NCI-H82 treated with DMSO at 0.1 percent for 48 hours (cell line): Measurements from ENCODE around the gene RHEB.
"Not testable (repeated sequence)": the region's sequence is repeated elsewhere in the genome, so short reads cannot be mapped to it uniquely, and the experiment has no call there.

Experiments
- DNase-seq: peaks from one replicate; lab custom pipeline; 2025; ENCODE audit not compliant: unreplicated experiment; lab: John Stamatoyannopoulos, UW

Gene RHEB, protein sequence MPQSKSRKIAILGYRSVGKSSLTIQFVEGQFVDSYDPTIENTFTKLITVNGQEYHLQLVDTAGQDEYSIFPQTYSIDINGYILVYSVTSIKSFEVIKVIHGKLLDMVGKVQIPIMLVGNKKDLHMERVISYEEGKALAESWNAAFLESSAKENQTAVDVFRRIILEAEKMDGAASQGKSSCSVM

DNA sequence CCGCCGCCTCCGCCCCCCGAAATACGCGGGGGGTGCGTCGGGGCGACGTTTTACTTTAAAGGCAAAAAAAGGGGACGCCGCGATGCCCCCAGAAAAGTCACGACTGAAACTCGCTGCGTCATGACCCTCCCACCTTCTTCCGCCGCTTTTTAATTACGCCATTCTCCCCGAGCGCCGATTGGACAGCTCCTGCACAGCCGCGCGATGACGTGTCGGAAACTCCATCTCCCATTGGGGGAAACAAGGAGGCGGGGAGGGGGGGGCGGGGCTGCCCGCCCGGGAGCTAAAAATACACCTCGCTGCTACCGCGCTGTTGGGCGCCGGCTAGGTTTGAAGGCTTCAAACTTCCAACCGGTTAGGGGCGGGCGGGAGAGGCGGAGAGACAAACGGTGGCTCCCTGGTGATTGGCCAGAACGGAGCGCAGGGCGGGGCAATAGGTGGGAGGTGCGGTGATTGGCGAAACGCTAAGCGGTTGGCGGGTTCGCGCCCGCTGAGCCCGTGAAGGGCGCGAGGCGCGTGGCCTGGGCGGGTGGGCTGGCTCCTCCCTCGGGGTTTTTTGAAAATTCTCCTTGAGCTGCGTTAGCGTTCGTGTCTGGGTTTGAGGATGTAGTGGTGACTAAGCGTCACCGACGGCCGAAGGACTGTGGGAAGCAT, at the start of gene RHEB:
TSS of gene RHEB (minus strand) at position 131 of the 654 bp plus-strand sequence. CDS start 384 bp downstream, outside the sequence.
- DNase-seq: peak; percentile 92

DNA sequence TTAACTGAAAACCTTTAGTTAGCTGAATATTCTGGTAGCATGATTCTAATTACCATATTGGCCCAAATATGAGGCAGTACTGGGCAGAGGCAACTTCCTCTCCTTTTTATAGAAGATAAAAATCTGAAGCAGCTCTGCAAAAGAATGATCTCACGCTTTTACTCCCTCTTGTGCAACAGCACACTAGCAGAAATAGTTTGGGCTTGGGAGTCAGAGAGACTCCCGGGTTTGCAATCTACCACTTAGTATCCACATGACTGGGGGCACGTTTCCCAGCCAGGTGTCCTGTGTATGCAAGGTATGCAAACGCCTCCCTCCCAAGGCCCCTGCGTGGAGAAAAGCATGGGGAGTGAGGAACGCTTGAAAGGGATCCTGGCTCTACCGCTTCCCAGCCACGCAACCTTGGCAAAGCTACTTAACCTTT, 47.2 kb upstream of the RHEB start:
- DNase-seq: no peak

DNA sequence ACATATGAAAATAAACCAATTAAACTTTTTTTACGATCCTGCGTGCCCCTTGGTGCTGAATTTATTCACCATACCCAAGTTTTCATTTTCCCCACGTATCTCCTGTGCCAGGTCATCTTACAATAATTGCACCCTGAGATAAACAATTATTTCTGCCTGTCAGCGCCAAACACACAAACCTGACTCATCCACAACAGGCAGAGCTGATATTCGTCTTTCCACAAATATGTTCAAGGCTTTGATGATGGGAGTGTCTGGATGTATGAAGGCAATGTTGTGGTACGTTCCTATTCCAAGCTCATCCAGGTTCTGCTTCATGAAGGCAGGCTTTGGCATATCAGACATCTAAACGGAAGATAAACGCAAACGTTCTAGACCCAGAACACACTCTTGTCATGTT, 45.8 kb upstream of the RHEB start:
- no peak for DNase-seq

DNA sequence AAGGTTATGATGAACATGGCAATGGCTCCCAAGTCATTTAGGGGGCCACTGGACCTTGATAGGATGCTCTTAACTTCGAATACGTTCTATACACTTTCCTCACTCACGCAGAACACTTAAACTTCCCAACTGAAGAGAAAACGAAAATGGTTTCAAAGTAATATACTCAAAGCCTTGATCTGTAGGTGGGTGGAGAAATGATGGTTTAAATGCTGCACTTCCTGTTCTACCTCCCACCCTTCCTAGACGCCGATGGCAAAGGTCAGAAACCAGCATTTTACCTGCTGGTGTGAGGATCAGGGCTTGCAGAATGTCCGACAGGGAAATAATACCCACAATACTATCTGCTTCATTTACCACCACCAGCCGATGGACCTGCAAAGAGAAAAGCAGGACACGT, 40.5 kb upstream of the RHEB start:
- DNase-seq: no peak

DNA sequence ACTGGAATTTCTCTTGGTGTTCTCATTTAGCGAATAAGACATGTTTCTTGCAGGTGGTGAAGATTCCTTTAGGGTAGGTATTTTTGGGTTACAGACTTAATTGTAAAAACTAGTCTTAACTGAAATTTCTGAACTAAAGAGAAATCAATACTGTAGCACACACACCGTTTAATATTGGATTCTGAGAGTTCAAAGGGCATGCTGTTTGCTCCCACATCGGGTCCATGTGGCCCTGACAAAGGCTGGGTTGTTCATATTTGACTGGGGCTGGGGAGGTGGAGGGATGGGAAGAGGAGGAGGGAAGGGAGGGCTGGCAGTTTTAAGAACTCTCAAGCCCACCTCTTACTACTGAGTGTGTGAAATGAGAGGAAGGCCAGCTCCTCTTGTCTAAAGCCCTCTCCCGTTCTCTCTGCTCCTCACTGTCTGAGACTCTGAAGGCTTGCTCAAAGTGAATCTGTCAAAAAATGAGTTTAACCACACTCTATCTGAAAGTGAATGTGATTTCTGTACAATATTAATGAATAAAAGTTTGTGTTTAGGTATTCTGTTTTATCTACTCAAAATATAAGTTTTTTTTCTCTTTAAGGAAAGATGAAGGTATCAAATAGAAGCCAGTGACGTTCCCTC, 40.0 kb upstream of the RHEB start:
- no peak for DNase-seq

DNA sequence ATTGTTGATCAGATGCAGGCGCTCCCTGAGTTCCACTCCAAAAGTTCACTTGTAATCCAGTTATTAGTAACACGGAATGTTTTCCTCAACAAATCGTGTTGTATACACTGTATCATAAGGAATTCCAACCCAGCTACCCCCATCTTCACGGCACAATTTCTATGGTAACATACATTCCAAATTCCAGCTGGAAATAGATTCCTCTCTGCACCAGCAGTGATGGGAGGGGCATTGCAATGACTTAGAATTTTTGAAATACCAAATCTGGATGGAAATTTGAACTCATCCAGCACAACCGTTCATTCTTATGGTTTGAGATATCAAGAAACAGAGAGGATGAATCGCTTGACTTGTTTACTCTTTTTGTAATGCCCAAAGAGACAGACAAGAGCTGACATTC, 38.9 kb upstream of the RHEB start:
- no peak for DNase-seq

DNA sequence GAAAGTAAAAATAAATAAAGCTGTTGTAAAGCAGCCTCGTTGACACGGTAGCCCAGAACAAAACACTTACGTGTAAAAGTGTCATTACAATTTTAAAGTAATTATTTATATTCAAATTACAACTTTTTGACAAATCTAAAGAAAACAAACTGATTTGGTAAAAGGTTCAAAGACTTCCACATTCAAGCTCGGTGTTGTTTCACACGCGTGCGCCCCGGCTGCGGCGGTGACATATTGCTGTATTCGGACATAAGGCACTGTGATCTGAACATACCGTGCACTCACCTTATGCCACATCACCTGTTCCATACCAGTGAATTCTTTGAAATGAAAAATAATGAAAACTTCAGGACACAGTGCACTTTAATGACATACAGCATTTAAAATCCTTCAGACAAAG, 36.9 kb upstream of the RHEB start:
- DNase-seq: no peak

DNA sequence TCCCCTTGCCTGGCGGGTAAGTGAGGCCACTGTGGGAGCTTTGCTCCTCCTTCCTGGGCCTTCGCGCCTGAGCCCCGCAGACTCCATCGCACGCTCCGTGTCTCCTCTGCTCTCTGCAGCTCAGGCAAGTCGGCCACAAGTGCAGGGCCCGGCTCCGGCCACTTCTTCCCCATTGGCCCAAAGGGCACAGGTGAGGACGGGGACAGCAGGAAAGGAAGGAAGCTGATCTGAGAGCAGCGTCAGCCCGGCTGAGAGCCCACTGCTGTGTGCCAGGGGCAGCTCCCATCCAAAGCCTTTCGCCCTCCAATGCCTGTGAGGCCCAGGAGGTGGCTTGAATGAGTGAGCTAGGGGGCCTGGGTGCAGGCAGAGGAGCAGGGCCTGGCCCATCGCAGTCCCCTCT, 33.7 kb upstream of the RHEB start:
- DNase-seq: no peak

DNA sequence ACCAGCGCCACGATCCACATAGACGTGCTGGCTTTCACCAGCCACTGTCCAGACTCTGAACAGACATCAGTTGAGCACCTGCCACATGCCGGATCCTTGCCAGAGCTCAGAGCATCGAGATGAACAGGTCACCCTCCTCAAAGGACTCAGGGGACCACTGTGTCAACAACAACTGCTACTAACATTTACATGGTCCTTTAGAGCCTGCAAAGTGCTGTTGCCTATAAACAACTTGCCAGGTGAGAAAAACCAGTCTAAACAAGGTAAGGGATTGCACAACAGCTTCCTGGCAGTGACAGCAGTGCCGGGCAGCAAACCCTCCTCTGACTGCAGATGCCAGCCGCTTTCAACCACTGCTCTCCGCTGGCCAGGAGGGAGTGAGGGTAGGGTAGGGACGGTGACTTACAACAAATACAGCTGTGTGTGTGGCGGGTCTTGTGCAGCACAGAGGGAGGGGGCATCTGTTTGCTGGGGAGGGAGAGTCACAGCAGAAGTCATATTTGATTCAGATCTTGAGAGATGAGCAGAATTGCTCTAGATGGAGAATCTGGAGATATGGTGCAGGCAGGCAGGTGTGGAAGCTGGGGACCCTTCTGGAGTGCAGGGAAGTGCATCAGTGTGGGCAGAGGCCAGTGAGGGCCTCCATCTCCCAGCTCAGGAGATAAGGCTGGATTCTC, 32.8 kb upstream of the RHEB start:
- no peak for DNase-seq

DNA sequence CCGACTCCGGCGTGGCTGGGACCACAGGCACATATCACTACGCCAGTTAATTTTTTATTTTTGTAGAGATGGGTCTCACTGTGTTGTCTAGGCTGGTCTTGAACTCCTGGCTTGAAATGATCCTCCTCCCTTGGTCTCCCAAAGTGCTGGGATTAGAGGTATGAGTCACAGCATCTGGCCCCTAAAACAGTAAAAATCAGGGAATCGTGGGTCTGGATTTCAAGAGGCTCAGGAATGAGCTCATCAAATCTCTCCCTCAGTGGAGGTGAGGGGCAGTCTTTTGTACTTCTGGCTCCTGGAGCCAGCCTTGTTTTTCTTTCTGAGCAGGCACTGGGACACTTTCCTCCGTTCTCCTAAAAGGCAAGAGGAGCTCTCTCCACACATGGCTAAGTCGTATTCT, 32.1 kb upstream of the RHEB start:
- no peak for DNase-seq

DNA sequence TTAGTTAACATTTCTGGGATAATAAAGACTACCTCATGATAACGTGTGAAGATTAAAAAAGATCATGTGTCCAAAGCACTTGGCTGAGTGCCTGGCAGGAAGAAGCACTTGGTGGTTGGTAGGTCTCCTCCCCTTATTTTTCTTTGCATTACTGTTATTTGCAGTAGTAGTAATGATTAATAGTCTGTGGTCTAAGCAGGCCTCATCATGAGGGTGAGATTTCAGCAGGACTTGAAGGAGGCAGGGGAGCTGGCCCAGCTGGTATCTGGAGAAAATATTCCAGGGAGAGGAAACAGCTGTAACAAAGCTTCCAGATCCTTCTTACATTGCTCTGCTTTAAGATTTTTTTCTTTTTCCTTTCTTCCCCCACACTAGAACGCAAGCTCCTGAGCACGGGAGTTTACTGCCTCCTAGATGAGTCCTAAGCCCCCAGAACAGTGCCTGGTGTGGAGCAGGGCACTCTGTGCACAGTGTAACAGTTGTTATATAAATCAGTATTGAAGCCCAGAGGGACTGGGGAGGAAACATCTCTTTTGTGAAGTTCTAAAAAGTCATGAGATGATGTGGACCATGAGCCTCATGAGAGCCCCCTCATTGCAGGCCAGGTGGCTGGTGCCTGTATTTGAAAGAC, 31.1 kb upstream of the RHEB start:
- no peak for DNase-seq

DNA sequence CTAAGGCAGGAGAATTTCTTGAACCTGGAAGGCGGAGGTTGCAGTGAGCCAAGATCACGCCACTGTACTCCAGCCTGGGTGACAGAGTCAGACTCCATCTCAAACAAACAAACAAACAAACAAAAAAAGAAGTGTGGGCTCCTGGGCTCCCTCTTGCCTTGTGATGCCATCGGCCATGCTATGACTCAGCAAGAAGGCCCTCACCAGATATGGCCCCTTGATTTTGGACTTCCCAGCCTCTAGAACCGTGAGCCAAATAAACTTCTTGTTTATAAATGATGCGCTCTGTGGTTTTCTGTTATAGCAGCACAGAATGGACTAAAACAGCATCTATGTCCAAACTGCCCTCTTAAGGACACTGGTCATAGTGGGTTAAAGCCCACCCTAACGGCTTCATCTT, 29.9 kb upstream of the RHEB start:
- no peak for DNase-seq

DNA sequence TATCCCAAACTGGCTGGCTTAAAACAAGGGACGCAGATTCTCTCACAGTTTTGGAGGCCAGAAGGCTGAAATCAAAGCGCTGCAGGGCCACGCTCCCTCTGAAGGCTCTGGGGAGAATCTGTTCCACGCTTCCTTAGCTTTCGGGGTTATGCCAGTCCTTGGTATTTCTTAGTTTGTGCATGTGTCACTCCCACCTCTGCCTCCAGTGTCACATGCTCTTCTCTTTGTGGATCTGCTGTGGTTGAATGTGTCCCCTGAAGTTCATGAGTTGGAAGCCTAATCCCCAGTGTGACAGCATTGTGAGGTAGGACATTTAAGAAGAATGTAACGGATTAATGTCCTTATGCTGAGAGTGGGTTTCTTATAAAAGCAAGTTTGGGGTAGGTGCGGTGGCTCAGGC, 29.4 kb upstream of the RHEB start:
- no peak for DNase-seq

DNA sequence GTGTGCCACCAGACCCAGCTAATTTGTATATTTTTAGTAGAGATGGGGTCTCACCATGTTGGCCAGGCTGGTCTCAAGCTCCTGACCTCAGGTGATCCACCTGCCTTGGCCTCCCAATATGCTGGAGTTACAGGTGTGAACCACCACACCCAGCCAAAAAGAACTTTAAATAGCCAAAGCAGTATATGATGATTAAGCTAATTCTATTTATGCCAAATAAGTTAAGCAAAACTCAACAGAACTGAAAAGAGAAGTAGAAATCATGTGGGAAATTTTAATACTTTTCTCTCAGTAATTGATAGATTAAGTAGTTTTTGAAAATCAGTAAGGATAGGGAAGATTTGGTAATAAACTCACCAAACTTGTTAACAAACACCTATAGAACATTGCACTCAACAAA, 24.5 kb upstream of the RHEB start:
- DNase-seq: no peak

DNA sequence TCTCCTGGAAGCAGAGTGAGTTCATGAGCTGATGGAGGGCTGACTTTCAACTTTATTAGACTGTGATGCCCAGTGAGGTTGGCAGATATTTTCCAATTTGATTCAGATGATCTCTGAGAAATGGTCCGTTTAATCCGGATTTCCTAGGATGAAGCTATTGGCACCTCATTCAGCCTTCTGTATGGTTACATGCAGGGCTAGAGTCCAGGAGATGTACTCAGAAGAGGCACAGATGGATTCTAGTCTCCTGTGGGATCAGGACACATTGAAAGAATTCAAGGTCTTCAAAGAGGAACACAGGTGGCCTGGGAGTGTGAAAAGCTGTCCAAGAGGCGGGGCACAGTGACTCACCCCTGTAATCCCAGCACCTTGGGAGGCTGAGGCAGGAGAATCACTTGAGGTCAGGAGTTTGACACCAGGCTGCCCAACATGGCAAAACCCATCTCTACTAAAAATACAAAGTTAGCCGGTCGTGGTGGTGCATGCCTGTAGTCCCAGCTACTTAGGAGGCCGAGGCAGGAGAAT, 23.0 kb upstream of the RHEB start:
- DNase-seq: no peak

DNA sequence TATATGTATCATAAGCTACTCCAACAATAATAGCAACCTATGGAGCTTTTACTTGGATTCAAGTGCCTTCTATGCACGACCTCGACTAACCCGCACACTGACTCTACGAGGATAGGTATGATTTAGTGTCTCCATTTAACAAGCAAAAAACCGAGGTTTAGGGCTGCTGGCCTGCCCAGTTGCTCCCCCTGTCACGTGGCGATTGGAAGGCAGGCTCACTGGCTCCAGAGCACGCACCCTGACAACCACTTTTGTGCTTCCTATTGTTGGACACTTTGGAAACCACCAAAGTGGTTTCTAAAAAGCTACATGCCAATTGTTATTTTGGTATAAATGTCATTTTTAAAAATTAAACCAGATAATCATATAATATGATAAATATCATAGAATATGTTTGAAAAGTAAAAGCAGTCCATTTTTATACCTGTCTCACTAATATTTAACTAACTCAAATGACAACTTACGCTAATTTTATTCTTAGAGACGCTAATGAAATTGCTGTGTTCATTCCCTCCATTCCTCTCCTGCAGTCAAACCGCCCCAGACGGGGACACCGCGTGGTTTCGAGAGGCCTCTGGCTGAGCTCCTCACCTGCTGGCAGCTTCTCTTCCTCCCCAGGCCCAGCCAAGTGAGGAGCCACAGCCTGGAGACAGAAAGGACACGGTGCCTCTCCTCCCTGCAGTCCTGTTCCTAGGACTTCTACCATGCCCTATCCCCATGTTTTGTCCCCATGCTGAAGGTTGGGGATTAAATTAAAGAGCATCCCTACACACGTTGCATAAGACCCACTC, 22.2 kb upstream of the RHEB start:
- no peak for DNase-seq

DNA sequence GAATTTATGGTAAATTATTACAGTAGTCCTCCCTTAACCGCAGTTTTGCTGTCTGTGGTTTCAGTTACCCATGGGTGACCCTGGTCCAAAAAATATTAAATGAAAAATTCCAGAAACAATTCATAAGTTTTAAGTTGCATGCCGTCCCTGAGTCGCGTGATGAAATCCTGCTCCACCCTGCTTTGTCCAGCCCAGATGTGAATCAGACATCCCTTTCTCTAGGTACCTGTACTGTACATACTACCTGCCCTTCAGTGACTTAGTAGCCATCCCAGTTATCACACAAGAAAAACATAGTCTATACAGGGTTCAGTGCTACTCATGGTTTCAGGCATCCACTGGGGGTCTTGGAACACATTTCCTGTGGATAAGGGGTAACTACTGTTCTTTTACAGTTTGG, 20.5 kb upstream of the RHEB start:
- DNase-seq: no peak

DNA sequence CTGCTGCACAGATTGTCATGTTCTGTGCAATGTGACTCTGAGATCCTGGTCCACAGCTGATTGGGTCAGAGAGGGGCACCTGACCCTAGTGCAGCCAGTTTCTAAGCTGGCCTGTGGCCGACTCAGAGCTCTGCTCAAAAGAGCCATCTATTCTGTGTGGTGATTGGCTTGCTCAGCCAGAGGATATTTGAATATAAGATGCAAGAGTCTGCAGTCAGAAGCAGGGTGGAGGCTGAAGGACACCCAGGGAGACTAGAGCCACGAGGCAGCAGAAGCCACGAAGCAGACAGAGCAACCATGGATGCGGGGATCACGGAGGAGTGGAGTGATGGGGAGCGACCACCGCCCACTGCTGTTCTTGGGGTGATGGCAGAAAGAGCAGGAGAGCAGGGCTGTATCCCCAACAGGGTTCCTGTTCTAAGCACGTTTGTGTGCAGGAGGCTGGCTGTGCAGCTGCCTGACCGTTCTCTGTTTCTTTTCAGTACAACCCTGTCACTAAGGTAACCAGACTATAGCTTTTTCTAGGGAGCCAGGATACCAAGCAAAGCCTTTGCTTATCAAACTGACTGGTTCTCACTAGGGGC, 19.5 kb upstream of the RHEB start:
- no peak for DNase-seq

DNA sequence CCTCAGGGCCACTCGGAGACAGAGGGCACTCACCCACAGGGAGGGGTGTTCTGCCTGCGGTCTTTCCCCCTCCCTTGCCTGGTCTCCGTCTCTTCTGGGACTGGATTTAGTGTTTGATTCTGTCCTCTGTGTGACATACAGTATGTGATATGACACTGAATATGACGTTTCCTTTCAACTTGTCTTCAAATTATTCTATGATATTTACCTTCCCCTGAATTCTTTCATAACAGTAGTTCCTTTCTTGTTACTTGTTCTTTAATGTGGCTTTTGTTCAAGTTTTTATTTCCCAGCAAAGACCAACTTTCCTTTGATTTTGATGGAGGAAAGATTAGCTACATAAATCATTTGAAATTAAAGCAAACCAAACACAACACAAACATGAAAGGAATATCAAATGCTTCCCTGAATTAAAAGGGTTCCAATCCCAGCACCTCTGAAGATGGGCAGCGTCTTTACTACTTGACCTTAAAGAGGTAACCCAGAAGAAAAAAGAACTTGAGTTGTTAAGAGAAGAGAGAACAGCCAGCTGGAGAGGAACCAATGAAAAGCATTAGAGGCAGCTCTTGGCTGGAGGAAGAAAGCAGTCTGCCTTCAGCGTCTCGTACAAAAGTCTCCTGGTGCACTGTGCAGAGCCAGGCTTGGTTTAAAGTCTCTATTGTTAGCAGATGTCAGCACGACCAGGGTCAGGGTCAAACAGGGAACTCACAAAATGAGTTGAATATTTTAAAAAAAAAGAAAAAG, 18.3 kb upstream of the RHEB start:
- DNase-seq: no peak

DNA sequence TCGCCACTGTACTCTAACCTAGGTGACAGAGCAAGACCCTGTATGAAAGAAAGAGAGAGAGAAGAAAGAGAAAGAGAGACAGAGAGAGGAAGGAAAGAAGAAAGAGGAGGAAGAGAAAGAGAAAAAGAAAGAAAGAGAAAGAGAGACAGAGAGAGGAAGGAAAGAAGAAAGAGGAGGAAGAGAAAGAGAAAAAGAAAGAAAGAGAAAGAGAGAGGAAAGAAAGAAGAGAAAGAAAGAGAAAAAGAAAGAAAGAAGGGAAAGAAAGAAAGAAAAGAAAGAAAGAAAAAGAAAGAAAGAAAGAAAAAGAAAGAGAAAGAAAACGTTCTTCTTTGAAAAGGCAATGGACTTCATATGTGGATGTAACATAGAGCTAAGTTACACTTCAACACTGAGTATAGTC, 16.5 kb upstream of the RHEB start:
- DNase-seq: not testable (repeated sequence)
